Ovary (tissue), 9 donors: Measurements from ENCODE around the gene MAN1C1. TPM values are rescaled to one million over a fixed set of nuclear protein-coding genes. Genes with fewer than 3 reads are reported as not detected.

ENCODE experiments used
- DNase-seq, 5 donors: peaks; one replicate each; pipeline ENCODE4 v3.0.0-alpha.2; 2019 to 2020
- H3K27ac ChIP-seq, 2 donors: fragments of 200-600 bp; one replicate each; pipeline versions ENCODE4 v1.5.1 to v1.8.0; 2019 to 2022
- H3K27me3 ChIP-seq: fragments of 200-600 bp; one replicate; pipeline ENCODE4 v1.8.0; 2022
- H3K36me3 ChIP-seq: fragments of 200-600 bp; sonication (generic); one replicate; pipeline ENCODE4 v1.5.1; 2019
- H3K4me1 ChIP-seq: one replicate; pipeline ENCODE4 v1.8.1; 2013; ENCODE audit warnings: mild to moderate bottlenecking, moderate library complexity; ENCODE audit not compliant: insufficient read depth
- H3K4me3 ChIP-seq: fragments of 200-600 bp; sonication (generic); one replicate; pipeline ENCODE4 v1.5.1; 2017
- H3K9me3 ChIP-seq, 2 donors: fragments of 200-600 bp in 1 of 2; sonication (generic) in 1 of 2; one replicate each; pipeline versions ENCODE4 v1.5.1 to v1.8.1; 2013 to 2019; ENCODE audit warnings: mild to moderate bottlenecking in 1 of 2, moderate library complexity in 1 of 2
- CTCF ChIP-seq, 3 donors: fragments of 450-650 bp in 2 of 3; fragments of 200-600 bp in 1 of 3; IDR thresholded peaks; one replicate each; pipeline versions ENCODE4 v1.5.1 to v1.8.0; 2016 to 2022; ENCODE audit warnings: antibody characterized with exemption in 3 of 3, mild to moderate bottlenecking in 1 of 3
- EP300 ChIP-seq: sonication (generic); formaldehyde crosslinking; IDR thresholded peaks from one replicate; pipeline ENCODE4 v1.6.1; 2017; ENCODE audit warnings: antibody characterized with exemption
- POLR2A ChIP-seq: fragments of 450-650 bp; IDR thresholded peaks from one replicate; pipeline ENCODE4 v1.6.1; 2017; ENCODE audit warnings: antibody characterized with exemption, mild to moderate bottlenecking, moderate library complexity
- WGBS, 3 donors: extraction: QIAGEN DNeasy Blood & Tissue Kit in 1 of 3; methylation state at CpG; one replicate each; pipeline versions ENCODE4 v1.1.5 to v1.1.7; 2013 to 2017; 5-methylcytosine and 5-hydroxymethylcytosine counted together
- intact Hi-C, 4 donors: fragments of 100-400 bp; cut with DNase I; formaldehyde crosslinking; loops; one replicate each; pipeline versions ENCODE4 v1.11.0 to v1.15.1; 2022 to 2023
- polyA plus RNA-seq, 2 donors: library from polyadenylated mRNA; stranded (reverse); fragments of 200-250 nt in 1 of 2; fragments of 350-450 nt in 1 of 2; fragmentation: Illumina TruSeq in 1 of 2; extraction: RNeasy Lipid Tissue Mini Kit (QIAGEN cat#74804) in 1 of 2; gene quantifications; one replicate each; pipeline ENCODE4 v1.2.3, GENCODE V29; 2013 to 2014
- total RNA-seq, 7 donors: library from RNA; depleted of rRNA in 2 of 7; stranded (reverse); fragments of >200 nt in 2 of 7; fragmentation: NEBNext Ultra II Directional in 3 of 7; extraction: Animal tissue kit (Norgen Biotek cat#: 25700) in 3 of 7; gene quantifications; one replicate each; pipeline versions ENCODE4 v1.1.0 to v1.2.4, GENCODE V29; 2016 to 2023
- donor health status: DM: no; HTN: no; CAD: no; lungs with moderate emphysema.
- donor health status: DM: no; HTN: no; CAD: no.
- donor health status: Bipolar disorder and iron deficiency.
- donor health status: DM: yes; HTN: yes; CAD: no.
- donor health status: DM: no; HTN: no; CAD: no.
- donor health status: DM: yes; HTN: yes; CAD: no.

MAN1C1 gene
- total and polyA plus RNA-seq, 9 donors, result 18.0 to 59.2 (median 33.1) TPM

- Histone ChIP-seq H3K27me3 (no peaks in the 10 kb centered on the region), H3K36me3 (no peaks in the 10 kb centered on the region), H3K4me3 (no peak overlapping the region), H3K27ac (no peak overlapping the region), H3K4me1 (peaks cover 2% of the 10 kb centered on the region), H3K9me3 (no peaks in the 10 kb centered on the region)
- intact Hi-C loops, result no loop called here
- no peak for DNase-seq
- no peak for TF ChIP-seq CTCF (IDR thresholded peaks at IDR 0.05)
- no peak for TF ChIP-seq EP300
- no peak for TF ChIP-seq POLR2A
- 94 to 96% (median 95%) methylated on average over 5 of the region's 5 CpGs for WGBS, 3 donors
Measured at GRCh38 chr1:25833158-25833557, 216.6 kb downstream of the MAN1C1 start.

Other genes with a start within 250 kb of the MAN1C1 start
- gene RHCE, start 196.0 kb upstream of the MAN1C1 start, total RNA-seq, result under 1 TPM in 6 of 7 donors, not detected in 1; 0.27 to 0.83 (median 0.53) TPM
- gene RHCE, start 196.0 kb upstream of the MAN1C1 start, polyA plus RNA-seq, result under 1 TPM; 0.21 to 0.62 TPM
- gene MACO1, start 185.9 kb upstream of the MAN1C1 start, total RNA-seq, result 10 to 100 TPM; 14.1 to 26.8 (median 23.4) TPM
- gene MACO1, start 185.9 kb upstream of the MAN1C1 start, polyA plus RNA-seq, result 10 to 100 TPM; 14.5 to 30.4 TPM
- gene LDLRAP1, start 73.2 kb upstream of the MAN1C1 start, total RNA-seq, result 10 to 100 TPM in 6 of 7 donors, 1 to 10 TPM in 1; 9.3 to 17.4 (median 13.7) TPM
- gene LDLRAP1, start 73.2 kb upstream of the MAN1C1 start, polyA plus RNA-seq, result 10 to 100 TPM in 1 of 2 donors, 1 to 10 TPM in 1; 9.1 to 12.2 TPM
- gene SELENON, start 183.4 kb downstream of the MAN1C1 start, total RNA-seq, result 100 to 1,000 TPM in 1 of 7 donors, 10 to 100 TPM in 6; 13.9 to 139 (median 69.2) TPM
- 10 to 100 TPM; 45.7 to 51.9 TPM for gene SELENON, start 183.4 kb downstream of the MAN1C1 start, polyA plus RNA-seq
- 100 to 1,000 TPM in 2 of 7 donors, 10 to 100 TPM in 5; 55.5 to 113 (median 97.4) TPM for gene MTFR1L, start 203.2 kb downstream of the MAN1C1 start, total RNA-seq
- gene MTFR1L, start 203.2 kb downstream of the MAN1C1 start, polyA plus RNA-seq, result 10 to 100 TPM; 73.0 to 97.1 TPM
- gene AUNIP, start 242.7 kb downstream of the MAN1C1 start, total RNA-seq, result under 1 TPM in 6 of 7 donors, not detected in 1; 0.35 to 0.75 (median 0.44) TPM
- gene AUNIP, start 242.7 kb downstream of the MAN1C1 start, polyA plus RNA-seq, result under 1 TPM; 0.23 to 0.45 TPM